ENCODE data around the gene DLG2. TPM values are rescaled to one million over a fixed set of nuclear protein-coding genes. Genes with fewer than 3 reads are reported as not detected.
"Not testable (repeated sequence)": the region's sequence is repeated elsewhere in the genome, so short reads cannot be mapped to it uniquely, and the experiment has no call there.

The DLG2 gene
- total RNA-seq, 2 experiments from 2014 or later, result 6.9 to 8.2 TPM

GRCh38 chr11:85606237-85606636, 20.9 kb downstream of the DLG2 start:
- H3K9me3 ChIP-seq (ENCODE audit: low read length); H3K79me2 ChIP-seq (ENCODE audit: insufficient read depth, low read depth, low read length); H3K4me1 ChIP-seq (ENCODE audit: insufficient read depth, low read length, poor library complexity, severe bottlenecking); H3K27ac ChIP-seq (ENCODE audit: low read depth, low read length, poor library complexity, severe bottlenecking); H2AFZ ChIP-seq (ENCODE audit: low read length); H4K20me1 ChIP-seq (ENCODE audit: insufficient read depth, low read length); CTCF ChIA-PET (ENCODE audit: unreplicated experiment); H3K36me3 ChIP-seq (ENCODE audit: insufficient read depth, low read length); intact Hi-C loops (cut with micrococcal nuclease; ENCODE audit: unreplicated experiment); H3K4me2 ChIP-seq (ENCODE audit: low read length); H3K4me3 ChIP-seq (ENCODE audit: low read depth, low read length, poor library complexity, severe bottlenecking); BruUV-seq (replicated peaks); DNase-seq (ENCODE audit: low spot score); H3K9me2 ChIP-seq (ENCODE audit: insufficient read depth, low read length); POLR2A ChIA-PET: not testable (repeated sequence)

- H3K9me2 ChIP-seq (ENCODE audit: insufficient read depth, low read length), result no peaks in the 10 kb centered on the region
- no peak overlapping the region for H2AFZ ChIP-seq (ENCODE audit: low read length)
- POLR2A ChIA-PET, result interaction anchor here (0.7 kb wide), 1 partner anchor 970 kb away, joined by 3 read pairs; no protein-coding TSS in a partner anchor
- TF ChIP-seq EZH2phosphoT487 (IDR thresholded peaks at IDR 0.05; ENCODE audit: borderline replicate concordance, low read depth, low read length), result no peak
- TF ChIP-seq CTCF (conservative IDR thresholded peaks at IDR 0.05; ENCODE audit: low read length), result no peak
- CTCF ChIA-PET (ENCODE audit: unreplicated experiment), result no interaction called here
- H3K27ac ChIP-seq (ENCODE audit: low read depth, low read length, poor library complexity, severe bottlenecking), result no peak overlapping the region
- no peaks in the 10 kb centered on the region for H3K4me1 ChIP-seq (ENCODE audit: insufficient read depth, low read length, poor library complexity, severe bottlenecking)
- H3K4me3 ChIP-seq (ENCODE audit: low read depth, low read length, poor library complexity, severe bottlenecking), result no peak overlapping the region
- intact Hi-C loops (cut with micrococcal nuclease; ENCODE audit: unreplicated experiment), result no loop called here
- no peak for DNase-seq (ENCODE audit: low spot score)
- H3K4me2 ChIP-seq (ENCODE audit: low read length), result no peak overlapping the region
- H4K20me1 ChIP-seq (ENCODE audit: insufficient read depth, low read length), result no peaks in the 10 kb centered on the region
- no TSS peak for BruUV-seq (replicated peaks)
- H3K36me3 ChIP-seq (ENCODE audit: insufficient read depth, low read length), result no peaks in the 10 kb centered on the region
- no peaks in the 10 kb centered on the region for H3K79me2 ChIP-seq (ENCODE audit: insufficient read depth, low read depth, low read length)
- no peaks in the 10 kb centered on the region for H3K9me3 ChIP-seq (ENCODE audit: low read length)
These were observed 23.9 kb downstream of the DLG2 start for GRCh38 chr11:85603220-85603619.

GRCh38 chr11:85602526-85603213, 24.5 kb downstream of the DLG2 start:
- Histone ChIP-seq H3K9me3 (ENCODE audit: low read length) (no peaks in the 10 kb centered on the region), H3K4me2 (ENCODE audit: low read length) (no peak overlapping the region), H3K4me1 (ENCODE audit: insufficient read depth, low read length, poor library complexity, severe bottlenecking) (no peaks in the 10 kb centered on the region), H3K4me3 (ENCODE audit: low read depth, low read length, poor library complexity, severe bottlenecking) (no peak overlapping the region), H3K27ac (ENCODE audit: low read depth, low read length, poor library complexity, severe bottlenecking) (no peak overlapping the region), H2AFZ (ENCODE audit: low read length) (no peak overlapping the region), H3K79me2 (ENCODE audit: insufficient read depth, low read depth, low read length) (no peaks in the 10 kb centered on the region), H3K9me2 (ENCODE audit: insufficient read depth, low read length) (no peaks in the 10 kb centered on the region), H4K20me1 (ENCODE audit: insufficient read depth, low read length) (no peaks in the 10 kb centered on the region), H3K36me3 (ENCODE audit: insufficient read depth, low read length) (no peaks in the 10 kb centered on the region)
- POLR2A ChIA-PET, result interaction anchor here (0.7 to 0.9 kb wide), 3 partner anchors 15 to 970 kb away, joined by 3 to 4 read pairs (median 3); no protein-coding TSS in a partner anchor
- TF ChIP-seq CTCF (conservative IDR thresholded peaks at IDR 0.05; ENCODE audit: low read length) (no peak), EZH2phosphoT487 (IDR thresholded peaks at IDR 0.05; ENCODE audit: borderline replicate concordance, low read depth, low read length) (no peak)
- BruUV-seq (replicated peaks), result no TSS peak
- no peak for DNase-seq (ENCODE audit: low spot score)
- CTCF ChIA-PET (ENCODE audit: unreplicated experiment), result no interaction called here
- intact Hi-C loops (cut with micrococcal nuclease; ENCODE audit: unreplicated experiment), result no loop called here
